NCI-H345 treated with DMSO at 0.1 percent for 48 hours (cell line): Measurements from ENCODE around the gene TMEM200C.
"Not testable (repeated sequence)": the region's sequence is repeated elsewhere in the genome, so short reads cannot be mapped to it uniquely, and the experiment has no call there.

Experiments
- DNase-seq: peaks from one replicate; lab custom pipeline; 2025; ENCODE audit not compliant: unreplicated experiment; lab: John Stamatoyannopoulos, UW

The TMEM200C gene

GRCh38 chr18:5892823-5893431 lies 2.4 kb downstream of the TMEM200C start:
- no peak for DNase-seq

- no peak for DNase-seq
Measured at GRCh38 chr18:5891854-5892215, 3.5 kb downstream of the TMEM200C start.

DNA sequence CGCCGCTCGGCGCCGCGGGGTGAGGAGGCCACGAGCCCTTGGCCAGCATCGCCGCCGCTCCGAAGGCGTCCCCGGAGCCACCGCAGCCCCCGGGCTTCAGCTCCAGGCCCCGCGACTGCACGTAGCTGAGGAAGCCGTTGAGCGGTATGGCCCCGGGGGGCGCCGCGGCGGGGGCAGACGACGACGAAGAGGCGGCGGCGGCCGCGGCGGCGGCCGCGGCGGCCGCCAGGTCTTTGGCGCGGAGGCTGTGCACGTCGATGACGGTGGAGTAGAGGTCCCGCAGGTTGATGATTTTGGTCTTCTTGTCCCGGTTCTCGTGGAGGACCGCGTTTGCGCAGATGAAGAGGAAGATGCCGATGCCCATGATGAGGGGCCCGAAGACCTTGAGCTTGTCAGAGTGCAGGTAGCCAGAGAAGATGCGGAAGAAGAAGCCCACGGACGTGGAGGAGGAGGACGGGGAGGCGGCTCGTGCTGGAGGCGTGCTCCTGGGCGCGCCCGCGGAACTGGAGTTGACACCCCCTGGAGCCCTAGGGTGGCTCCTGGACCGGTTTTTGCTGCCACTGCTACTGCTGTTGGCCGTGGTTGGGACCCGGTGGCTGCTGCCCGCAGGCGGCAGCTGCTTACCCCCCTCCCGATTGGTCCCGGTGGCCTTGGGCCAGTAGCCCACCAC lies 4.0 kb downstream of the TMEM200C start:
- no peak for DNase-seq

DNA sequence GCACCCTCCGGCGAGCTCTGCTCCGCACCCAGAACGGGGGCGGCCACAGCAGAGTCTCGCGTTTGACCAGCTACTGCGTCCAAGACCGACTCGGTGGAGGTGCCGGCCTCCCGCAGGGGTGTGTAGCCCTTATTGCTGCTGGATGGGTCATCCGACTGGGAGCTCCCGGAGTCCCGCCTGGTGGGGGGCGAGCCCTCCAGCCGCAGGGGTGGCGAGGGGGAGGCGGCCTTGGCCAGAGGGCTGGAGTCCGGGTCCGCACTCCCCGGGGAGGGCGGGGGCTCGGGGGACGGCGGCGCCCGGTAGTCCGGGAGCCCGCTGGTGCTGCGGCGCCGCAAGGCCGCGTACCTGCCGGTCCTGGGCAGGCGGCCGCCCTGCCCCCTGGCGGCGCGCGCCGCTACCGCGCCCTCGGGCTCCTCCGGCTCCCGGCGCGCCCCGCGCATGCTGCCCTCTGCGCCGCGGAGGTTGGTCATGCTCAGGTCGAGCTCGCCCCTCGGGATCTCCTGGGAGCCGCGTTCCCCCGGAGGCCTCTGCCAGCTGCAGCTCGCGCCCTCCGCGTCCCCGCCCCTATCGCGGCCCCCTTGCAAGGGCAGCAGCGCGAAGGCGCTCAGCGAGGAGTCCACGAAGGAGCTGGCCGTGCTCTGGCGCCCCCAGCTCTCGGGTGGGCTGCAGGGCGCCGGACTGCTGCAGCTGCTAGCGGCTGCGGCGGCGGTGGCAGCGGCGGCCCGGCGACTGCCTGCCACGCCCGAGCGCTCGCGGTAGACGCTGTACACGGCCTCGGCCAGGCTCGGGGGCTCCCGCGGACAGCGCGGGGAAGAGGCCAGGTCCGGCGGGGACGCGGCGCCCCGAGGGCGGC lies 4.8 kb downstream of the TMEM200C start:
- no peak for DNase-seq

DNA sequence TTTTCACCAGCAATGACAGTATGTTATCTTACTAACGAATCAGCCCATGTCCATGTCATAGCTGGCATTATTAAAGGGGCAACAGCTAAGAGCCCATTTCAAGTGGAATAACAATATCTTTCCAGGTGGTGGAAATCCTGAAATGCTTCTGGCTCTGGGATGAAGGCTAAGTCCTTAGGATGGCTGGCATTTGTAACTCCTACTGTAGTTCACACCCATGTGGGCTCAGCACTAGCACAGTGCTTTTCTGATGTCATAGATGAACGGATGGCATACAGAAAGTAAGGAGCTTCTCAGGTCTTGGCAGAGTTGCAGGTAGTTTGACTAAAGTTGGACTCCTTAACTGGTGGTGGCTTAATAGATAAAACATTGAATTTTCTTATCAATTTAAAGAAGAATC lies 10.0 kb downstream of the TMEM200C start:
- no peak for DNase-seq

DNA sequence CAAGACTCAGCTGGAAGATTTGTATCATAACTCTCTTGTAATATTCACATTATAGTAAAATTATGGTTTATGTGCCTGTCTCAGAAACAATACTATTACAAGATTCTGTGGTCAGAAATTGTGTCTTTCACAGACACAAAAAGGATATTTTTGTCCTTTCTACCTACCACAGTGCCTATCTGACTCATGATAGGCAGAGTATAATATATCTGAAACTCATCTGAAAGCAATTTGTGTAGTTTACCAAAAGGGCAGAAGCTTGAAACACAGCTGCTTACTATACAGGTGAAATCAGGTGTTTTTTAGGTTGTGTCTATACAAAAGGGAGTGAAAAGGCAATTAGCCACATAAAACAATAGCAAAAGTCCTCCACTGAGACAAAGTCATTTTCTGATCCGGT lies 10.9 kb downstream of the TMEM200C start:
- no peak for DNase-seq

DNA sequence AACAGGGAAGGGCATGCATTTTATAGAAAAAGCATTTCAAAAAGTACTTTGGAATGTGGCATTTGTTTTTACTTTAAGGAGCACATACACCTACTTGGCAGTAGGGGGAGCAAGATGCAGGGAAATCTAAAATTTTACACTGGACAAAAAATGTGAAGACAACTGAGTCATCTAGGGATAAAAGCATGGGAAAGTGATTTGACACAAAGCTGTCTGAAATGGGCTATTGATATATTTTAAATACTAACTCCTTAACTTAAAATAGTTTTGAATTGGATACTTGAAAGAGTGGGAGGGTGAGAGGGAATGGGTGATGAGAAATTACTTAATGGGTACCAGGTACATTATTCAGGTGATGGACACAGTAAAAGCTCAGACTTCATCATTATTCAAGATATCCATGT lies 15.8 kb downstream of the TMEM200C start:
- peak; percentile 19 for DNase-seq

DNA sequence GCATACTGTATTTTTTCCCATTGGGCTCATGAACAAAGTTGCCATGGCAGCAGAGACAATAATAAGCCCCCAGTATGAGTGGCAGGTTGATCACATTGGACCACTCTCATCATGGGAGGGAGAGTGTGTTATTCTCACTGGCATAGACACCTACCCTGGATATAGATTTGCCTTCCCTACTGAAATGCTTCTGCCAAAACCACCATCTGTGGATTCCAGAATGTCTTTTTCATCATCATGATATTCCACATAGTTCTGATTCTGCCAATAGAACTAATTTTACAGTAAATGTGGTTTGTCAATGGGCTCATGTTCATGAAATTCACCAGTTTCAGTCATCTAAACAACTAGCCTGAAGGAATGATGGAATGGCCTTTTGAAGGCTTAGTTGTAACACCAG lies 18.4 kb downstream of the TMEM200C start:
- no peak for DNase-seq

GRCh38 chr18:5874336-5874735 lies 21.0 kb downstream of the TMEM200C start:
- DNase-seq: no peak

GRCh38 chr18:5872886-5873285 lies 22.4 kb downstream of the TMEM200C start:
- no peak for DNase-seq

DNA sequence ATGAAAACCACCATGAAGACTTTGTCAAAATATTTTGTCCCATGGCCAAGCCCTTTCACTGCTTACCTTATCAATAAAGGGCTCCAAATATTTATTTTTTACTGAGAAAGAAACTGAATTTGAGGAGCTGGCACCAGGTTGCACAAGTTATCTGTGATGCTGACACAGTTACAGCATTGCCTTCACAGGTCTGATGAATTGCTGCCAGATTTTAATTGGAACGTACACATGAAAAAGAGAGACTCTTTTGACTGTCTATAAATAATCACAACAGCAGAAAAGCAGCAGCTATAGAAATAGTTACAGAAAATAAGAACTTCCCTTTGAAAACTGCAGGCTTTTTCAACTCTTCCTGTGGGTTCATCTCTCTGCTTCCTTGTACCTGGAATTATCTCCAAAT lies 23.9 kb downstream of the TMEM200C start:
- DNase-seq: no peak

DNA sequence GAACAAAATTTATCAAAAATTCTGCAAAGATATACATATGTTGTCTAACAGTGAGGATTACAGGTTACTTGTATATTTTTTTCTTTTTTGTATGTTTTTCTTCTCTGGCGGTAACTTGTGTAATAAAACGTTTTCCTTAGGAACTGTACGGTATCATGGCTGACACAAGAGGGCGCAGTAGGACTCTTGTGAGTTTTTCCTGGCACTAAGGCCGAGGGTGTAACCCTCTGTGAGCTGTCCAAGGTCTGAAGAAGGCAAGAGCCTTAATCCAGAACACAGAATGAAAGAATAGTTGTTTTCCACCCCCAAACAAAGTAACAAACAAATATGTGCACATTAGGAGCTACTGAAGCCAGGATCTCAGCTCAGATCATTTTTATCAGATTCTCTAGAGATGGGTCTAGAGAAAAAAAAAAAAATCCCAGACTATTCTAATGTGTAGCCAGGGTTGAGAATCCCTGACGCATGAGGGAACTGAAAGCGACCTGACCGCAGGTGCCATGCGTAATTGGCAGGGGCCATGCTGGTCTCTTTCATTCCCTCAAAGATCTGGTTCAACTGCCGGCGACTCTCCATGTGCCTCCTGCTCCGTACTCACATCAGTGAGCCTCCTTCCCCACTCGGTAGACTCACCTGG lies 27.0 kb downstream of the TMEM200C start:
- DNase-seq: peak; percentile 48

DNA sequence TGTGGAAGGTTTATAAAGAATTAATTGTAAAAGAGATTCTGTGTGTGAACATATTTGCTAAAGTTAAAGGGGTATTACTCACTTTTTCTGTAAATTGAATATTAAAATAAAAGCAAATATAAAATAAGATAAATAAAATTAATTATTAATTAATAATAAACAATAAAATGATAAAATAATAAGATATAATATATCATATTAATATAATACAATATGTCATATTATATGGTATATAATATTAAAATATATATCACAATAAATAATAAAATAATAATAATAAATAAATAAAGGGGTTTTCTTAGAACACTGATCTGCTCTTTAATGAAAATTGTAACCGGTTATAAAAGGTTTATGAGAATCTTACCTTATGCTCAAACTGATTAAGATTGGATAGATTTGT lies 29.8 kb downstream of the TMEM200C start:
- no peak for DNase-seq

DNA sequence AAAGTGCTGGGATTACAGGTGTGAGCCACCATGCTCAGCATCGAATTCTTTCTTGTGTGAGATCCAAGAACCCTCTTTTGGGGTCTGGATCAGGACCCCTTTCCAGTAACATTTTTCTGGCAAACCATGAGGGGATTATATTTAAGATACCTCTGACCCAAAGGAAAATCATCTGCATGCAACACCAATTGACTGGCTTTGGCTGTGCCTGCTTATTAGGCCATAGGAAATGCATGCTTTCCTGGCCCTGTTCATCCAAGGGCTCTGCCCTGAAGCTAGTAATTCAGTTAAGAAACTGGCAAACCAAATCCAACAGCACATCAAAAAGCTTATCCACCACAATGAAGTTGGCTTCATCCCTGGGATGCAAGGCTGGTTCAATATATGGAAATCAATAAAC lies 33.2 kb downstream of the TMEM200C start:
- DNase-seq: not testable (repeated sequence)

DNA sequence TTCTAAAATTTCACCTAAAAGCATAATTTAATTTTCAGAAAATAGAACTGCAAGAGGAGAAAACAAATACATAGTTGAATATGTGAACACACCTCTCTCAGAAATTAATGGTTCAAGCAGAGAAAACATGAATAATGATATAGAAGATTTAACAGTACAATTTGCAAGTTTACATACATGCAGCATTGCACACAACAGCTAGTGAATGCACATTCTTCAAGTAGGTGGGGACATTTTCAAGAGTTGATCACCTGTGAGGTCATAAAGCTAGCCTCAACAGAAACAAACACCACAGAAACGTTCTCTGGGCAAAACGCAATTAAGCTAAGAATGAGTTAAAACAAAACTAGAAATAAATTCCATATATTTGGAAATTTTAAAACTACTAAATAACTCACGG lies 38.1 kb downstream of the TMEM200C start:
- no peak for DNase-seq

GRCh38 chr18:5853253-5853652 lies 42.1 kb downstream of the TMEM200C start:
- DNase-seq: no peak

GRCh38 chr18:5851998-5852397 lies 43.3 kb downstream of the TMEM200C start:
- DNase-seq: peak; percentile 8

- no peak for DNase-seq
Measured at GRCh38 chr18:5842653-5843052, 52.7 kb downstream of the TMEM200C start.

- DNase-seq: no peak
Measured at GRCh38 chr18:5841518-5841917, 53.8 kb downstream of the TMEM200C start.

- DNase-seq: no peak
Measured at GRCh38 chr18:5840547-5840946, 54.8 kb downstream of the TMEM200C start.

GRCh38 chr18:5840025-5840424 lies 55.3 kb downstream of the TMEM200C start:
- DNase-seq: no peak

- DNase-seq: no peak
Measured at GRCh38 chr18:5839102-5839501, 56.2 kb downstream of the TMEM200C start.
